ENCODE measurements around the gene UNC79.

UNC79 gene

DNA sequence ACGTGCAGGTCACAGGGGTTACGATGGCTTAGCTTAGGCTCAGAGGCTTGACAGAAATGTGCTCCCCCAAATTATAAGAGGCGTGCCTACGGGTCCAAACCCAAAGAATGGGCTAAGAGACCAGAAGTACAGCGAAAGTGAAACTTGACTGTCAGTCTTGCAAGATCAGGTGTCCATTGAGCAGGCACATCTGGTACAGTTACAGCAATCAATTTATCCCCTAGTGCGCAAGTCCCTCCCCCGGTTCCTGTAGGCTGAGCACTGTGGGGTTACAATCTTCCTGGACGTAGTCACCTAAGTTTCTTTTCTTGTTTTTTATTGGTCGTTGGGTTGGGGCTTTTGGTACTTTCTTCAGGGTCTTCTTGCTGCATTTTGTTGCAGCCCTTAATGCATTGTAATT is 134.2 kb downstream of the UNC79 start:
- H3K27me3 ChIP-seq (replicated peaks; ENCODE audit: control insufficient read depth, insufficient read depth, low read length): no peaks in the 10 kb centered on the region
- no peak for DNase-seq (ENCODE audit: extremely low read depth, insufficient read length)

DNA sequence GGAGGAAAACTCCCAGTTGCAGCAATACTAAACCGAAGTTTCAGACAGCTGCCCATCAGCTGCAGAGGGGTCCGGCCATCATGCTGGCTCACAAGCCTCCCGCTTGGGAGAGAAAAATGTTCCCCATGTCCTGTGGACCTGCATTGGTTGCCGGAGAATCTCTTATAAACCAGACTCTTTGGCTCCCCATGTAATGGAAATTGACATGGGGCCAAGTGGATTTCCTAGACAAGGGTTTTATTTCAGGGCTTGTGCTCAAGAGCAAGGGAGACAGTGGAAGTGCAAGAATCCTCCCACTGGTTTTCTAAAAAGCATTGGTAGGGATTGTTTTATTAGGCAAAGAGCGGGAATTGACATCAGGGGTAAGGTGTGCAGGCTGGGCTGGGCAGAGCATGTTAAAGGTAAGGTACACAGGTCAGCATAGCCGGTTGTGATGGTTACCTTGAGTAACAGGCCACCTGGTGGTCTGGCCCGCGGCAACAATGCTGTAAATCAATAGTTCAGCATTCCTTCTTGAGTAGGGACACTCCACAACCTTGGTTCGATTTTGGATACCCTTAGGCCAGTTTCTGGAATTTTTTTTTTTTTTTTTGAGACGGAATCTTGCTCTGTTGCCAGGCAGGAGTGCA is 135.4 kb downstream of the UNC79 start:
- TF ChIP-seq, protein P1, sequence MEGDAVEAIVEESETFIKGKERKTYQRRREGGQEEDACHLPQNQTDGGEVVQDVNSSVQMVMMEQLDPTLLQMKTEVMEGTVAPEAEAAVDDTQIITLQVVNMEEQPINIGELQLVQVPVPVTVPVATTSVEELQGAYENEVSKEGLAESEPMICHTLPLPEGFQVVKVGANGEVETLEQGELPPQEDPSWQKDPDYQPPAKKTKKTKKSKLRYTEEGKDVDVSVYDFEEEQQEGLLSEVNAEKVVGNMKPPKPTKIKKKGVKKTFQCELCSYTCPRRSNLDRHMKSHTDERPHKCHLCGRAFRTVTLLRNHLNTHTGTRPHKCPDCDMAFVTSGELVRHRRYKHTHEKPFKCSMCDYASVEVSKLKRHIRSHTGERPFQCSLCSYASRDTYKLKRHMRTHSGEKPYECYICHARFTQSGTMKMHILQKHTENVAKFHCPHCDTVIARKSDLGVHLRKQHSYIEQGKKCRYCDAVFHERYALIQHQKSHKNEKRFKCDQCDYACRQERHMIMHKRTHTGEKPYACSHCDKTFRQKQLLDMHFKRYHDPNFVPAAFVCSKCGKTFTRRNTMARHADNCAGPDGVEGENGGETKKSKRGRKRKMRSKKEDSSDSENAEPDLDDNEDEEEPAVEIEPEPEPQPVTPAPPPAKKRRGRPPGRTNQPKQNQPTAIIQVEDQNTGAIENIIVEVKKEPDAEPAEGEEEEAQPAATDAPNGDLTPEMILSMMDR (IDR thresholded peaks at IDR 0.05; ENCODE audit: insufficient read depth, low read length, poor library complexity, severe bottlenecking): no peak
- Histone ChIP-seq H3K36me3 (ENCODE audit: control insufficient read depth, insufficient read depth, low read length) (no peaks in the 10 kb centered on the region), H3K27me3 (replicated peaks; ENCODE audit: control insufficient read depth, insufficient read depth, low read length) (no peaks in the 10 kb centered on the region), H3K4me3 (replicated peaks; ENCODE audit: low read depth, low read length) (no peak overlapping the region)
- no peak for DNase-seq (ENCODE audit: extremely low read depth, insufficient read length)

More for the DNA sequence above, 134.2 kb downstream of the UNC79 start:
- TF ChIP-seq, protein P1 (IDR thresholded peaks at IDR 0.05; ENCODE audit: insufficient read depth, low read length, poor library complexity, severe bottlenecking): no peak
- H3K4me3 ChIP-seq (replicated peaks; ENCODE audit: low read depth, low read length): no peak overlapping the region
- no peaks in the 10 kb centered on the region for H3K36me3 ChIP-seq (ENCODE audit: control insufficient read depth, insufficient read depth, low read length)

DNA sequence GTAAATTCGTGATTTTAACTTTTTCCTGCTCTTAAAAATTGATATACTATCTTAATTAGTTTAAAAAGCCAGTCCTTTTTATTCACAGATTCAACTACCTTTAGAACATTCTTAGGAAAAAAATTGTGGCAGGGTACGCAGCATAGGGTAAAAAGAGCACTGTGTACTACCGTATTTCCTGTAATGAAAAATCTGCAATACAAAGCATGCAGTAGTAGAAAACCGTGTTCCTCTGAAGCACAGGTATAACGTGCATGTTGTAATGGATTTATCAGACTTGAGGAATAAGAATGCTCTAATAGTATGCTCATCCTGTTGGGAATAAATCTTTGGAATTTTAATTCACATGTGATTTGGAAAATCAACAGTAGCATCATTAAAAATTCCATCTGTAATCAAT is 140.5 kb downstream of the UNC79 start:
- Histone ChIP-seq H3K27me3 (replicated peaks; ENCODE audit: control insufficient read depth, insufficient read depth, low read length) (no peaks in the 10 kb centered on the region), H3K4me3 (replicated peaks; ENCODE audit: low read depth, low read length) (no peak overlapping the region), H3K36me3 (ENCODE audit: control insufficient read depth, insufficient read depth, low read length) (no peaks in the 10 kb centered on the region)
- TF ChIP-seq, protein P1 (IDR thresholded peaks at IDR 0.05; ENCODE audit: insufficient read depth, low read length, poor library complexity, severe bottlenecking): no peak
- no peak for DNase-seq (ENCODE audit: extremely low read depth, insufficient read length)

GRCh38 chr14:93579178-93579577 is 148.4 kb downstream of the UNC79 start:
- Histone ChIP-seq H3K4me3 (replicated peaks; ENCODE audit: low read depth, low read length) (no peak overlapping the region), H3K27me3 (replicated peaks; ENCODE audit: control insufficient read depth, insufficient read depth, low read length) (no peaks in the 10 kb centered on the region; the same call in 1 of the 2 replicates), H3K36me3 (ENCODE audit: control insufficient read depth, insufficient read depth, low read length) (no peaks in the 10 kb centered on the region)
- TF ChIP-seq, protein P1 (IDR thresholded peaks at IDR 0.05; ENCODE audit: insufficient read depth, low read length, poor library complexity, severe bottlenecking): no peak
- DNase-seq (ENCODE audit: extremely low read depth, insufficient read length): no peak

DNA sequence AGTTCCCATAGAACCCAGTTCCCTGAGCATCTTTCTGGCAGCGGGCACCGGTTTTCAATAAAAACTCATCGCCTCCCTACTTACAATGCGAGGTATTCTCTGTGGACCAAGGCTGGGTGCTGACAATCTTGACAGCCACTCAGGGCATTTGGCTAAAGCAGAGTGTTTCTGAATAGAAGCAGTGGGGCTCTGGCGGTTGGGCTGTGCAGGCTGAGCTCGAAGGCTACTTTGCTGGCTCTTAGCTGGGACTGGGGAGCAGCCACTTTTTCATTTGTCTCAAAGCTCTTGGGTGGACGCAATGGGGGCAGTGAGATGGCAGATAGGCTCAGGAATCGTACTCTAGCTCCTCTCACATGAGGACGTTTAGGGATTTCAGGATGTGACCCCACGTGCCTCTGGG is 151.8 kb downstream of the UNC79 start:
- no peaks in the 10 kb centered on the region for H3K36me3 ChIP-seq (ENCODE audit: control insufficient read depth, insufficient read depth, low read length)
- TF ChIP-seq, protein P1 (IDR thresholded peaks at IDR 0.05; ENCODE audit: insufficient read depth, low read length, poor library complexity, severe bottlenecking): no peak
- no peak for DNase-seq (ENCODE audit: extremely low read depth, insufficient read length)
- no peak overlapping the region for H3K4me3 ChIP-seq (replicated peaks; ENCODE audit: low read depth, low read length)
- no peaks in the 10 kb centered on the region; the same call in 1 of the 2 replicates for H3K27me3 ChIP-seq (replicated peaks; ENCODE audit: control insufficient read depth, insufficient read depth, low read length)

DNA sequence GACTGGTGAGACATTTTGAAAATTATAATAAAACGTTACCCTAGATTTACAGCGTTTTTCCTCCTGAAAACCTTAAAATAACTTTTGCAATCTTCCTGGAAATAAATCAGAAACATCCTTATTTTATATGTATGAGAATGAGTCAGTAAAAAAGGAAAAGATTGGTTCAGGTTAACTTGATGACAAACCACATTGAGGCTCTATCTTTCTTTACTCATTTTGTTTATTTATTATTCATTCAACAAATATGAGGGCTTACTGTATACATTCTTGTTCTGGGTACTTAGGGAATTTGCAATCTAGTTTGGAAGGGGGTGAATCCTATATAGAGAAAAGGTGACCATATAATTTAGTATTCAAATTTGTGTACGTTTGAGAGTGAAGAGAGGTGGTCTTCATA is 156.6 kb downstream of the UNC79 start:
- TF ChIP-seq, protein P1 (IDR thresholded peaks at IDR 0.05; ENCODE audit: insufficient read depth, low read length, poor library complexity, severe bottlenecking): no peak
- Histone ChIP-seq H3K27me3 (replicated peaks; ENCODE audit: control insufficient read depth, insufficient read depth, low read length) (no peaks in the 10 kb centered on the region; the same call in 1 of the 2 replicates), H3K36me3 (ENCODE audit: control insufficient read depth, insufficient read depth, low read length) (no peaks in the 10 kb centered on the region), H3K4me3 (replicated peaks; ENCODE audit: low read depth, low read length) (no peak overlapping the region)
- DNase-seq (ENCODE audit: extremely low read depth, insufficient read length): no peak
